Measurements from ENCODE around the gene KLF9. TPM values are rescaled to one million over a fixed set of nuclear protein-coding genes. Genes with fewer than 3 reads are reported as not detected.
A peak's percentile ranks its signal among the peaks of the same experiment; 100 is the strongest.

KLF9 gene
- polyA plus RNA-seq, 1 of the 3 experiments (the other 2 are of a cell fraction), result 5.8 TPM

GRCh38 chr9:70449461-70449860 lies 35.0 kb upstream of the KLF9 start (continued):
- TF ChIP-seq PBX3 (IDR thresholded peaks at IDR 0.05) (no peak), RFX5 (IDR thresholded peaks at IDR 0.05; ENCODE audit: low read length) (no peak), FOSL2 (IDR thresholded peaks at IDR 0.05; ENCODE audit: borderline replicate concordance, low read depth) (no peak), MEF2A (IDR thresholded peaks at IDR 0.05; ENCODE audit: borderline replicate concordance, low read depth) (no peak), FOXM1 (IDR thresholded peaks at IDR 0.05; ENCODE audit: low read depth) (no peak), REST (IDR thresholded peaks at IDR 0.05; ENCODE audit: low read depth, low read length) (no peak), GATA2 (CRISPR knock-in tag; IDR thresholded peaks at IDR 0.05) (no peak)
- TF ChIP-seq, protein P1, sequence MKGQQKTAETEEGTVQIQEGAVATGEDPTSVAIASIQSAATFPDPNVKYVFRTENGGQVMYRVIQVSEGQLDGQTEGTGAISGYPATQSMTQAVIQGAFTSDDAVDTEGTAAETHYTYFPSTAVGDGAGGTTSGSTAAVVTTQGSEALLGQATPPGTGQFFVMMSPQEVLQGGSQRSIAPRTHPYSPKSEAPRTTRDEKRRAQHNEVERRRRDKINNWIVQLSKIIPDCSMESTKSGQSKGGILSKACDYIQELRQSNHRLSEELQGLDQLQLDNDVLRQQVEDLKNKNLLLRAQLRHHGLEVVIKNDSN (IDR thresholded peaks at IDR 0.05; ENCODE audit: borderline replicate concordance, low read depth), result no peak

DNA sequence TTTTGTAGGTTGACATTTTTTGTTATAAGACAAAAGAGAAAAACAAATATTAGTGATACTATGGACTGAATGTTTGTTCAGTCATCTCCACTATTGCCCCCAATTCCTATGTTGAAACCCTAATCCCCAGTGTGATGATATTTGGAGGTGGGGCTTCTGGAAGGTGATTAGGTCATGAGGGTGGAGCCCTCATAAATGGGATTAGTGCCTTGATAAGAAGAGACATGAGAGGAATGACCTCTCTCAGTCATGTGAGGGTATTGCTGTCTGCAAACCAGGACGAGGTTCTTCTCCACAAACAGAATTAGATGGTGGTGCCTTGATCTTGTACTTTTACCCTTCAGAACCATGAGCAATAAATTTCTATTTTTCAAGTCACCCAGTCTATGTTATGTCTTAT lies 34.5 kb upstream of the KLF9 start:
- no peaks in the 10 kb centered on the region for H3K9me3 ChIP-seq
- H2AFZ ChIP-seq (ENCODE audit: low read depth), result no peak overlapping the region
- no peaks in the 10 kb centered on the region for H3K4me1 ChIP-seq (ENCODE audit: control insufficient read depth in 1 of 2, insufficient read depth in 2 of 2, low read depth in 1 of 2, low read length in 1 of 2)
- H3K4me3 ChIP-seq (ENCODE audit: low read depth in 2 of 2, low read length in 1 of 2), result no peak overlapping the region
- no peaks in the 10 kb centered on the region for H3F3A ChIP-seq (replicated peaks; ENCODE audit: insufficient read depth)
- 46% methylated on average over 1 of the region's 1 CpG for WGBS (ENCODE audit: low lambda C conversion rate)
- H3K4me2 ChIP-seq, result no peak overlapping the region
- no peaks in the 10 kb centered on the region for H3K79me2 ChIP-seq (ENCODE audit: insufficient read depth)
- no peak for DNase-seq
- no peaks in the 10 kb centered on the region for H3K36me3 ChIP-seq (replicated peaks in 1 of 2; ENCODE audit: control insufficient read depth in 1 of 2, insufficient read depth in 2 of 2, low read length in 1 of 2)
- no peak overlapping the region for H3K27ac ChIP-seq (ENCODE audit: low read depth in 2 of 2, low read length in 1 of 2)
- H4K20me1 ChIP-seq (ENCODE audit: insufficient read depth), result no peaks in the 10 kb centered on the region
- H3K27me3 ChIP-seq (ENCODE audit: insufficient read depth), result no peaks in the 10 kb centered on the region
- no peak overlapping the region for H3K9ac ChIP-seq
- no peaks in the 10 kb centered on the region for H3K9me2 ChIP-seq
- no peak for TF ChIP-seq GABPA (IDR thresholded peaks at IDR 0.05; ENCODE audit: low read depth)
- POLR2A ChIA-PET, result no interaction called here
- CTCF ChIA-PET, result no interaction called here

- H4K20me1 ChIP-seq (ENCODE audit: insufficient read depth), result no peaks in the 10 kb centered on the region
- no peaks in the 10 kb centered on the region for H3K27me3 ChIP-seq (ENCODE audit: insufficient read depth)
- H3K9ac ChIP-seq, result no peak overlapping the region
- ChIA-PET CTCF (no interaction called here), POLR2A (no interaction called here)
- H3F3A ChIP-seq (replicated peaks; ENCODE audit: insufficient read depth), result peaks cover 4% of the 10 kb centered on the region
- H3K4me1 ChIP-seq (ENCODE audit: control insufficient read depth in 1 of 2, insufficient read depth in 2 of 2, low read depth in 1 of 2, low read length in 1 of 2), result peaks cover 0 to under 1% of the 10 kb centered on the region in 2 experiments; a peak in 1 of 4 replicates
- H3K4me2 ChIP-seq, result no peak overlapping the region
- no peak overlapping the region for H2AFZ ChIP-seq (ENCODE audit: low read depth)
- no peak overlapping the region for H3K27ac ChIP-seq (ENCODE audit: low read depth in 2 of 2, low read length in 1 of 2)
- DNase-seq, result no peak
- 31% methylated on average over 1 of the region's 1 CpG for WGBS (ENCODE audit: low lambda C conversion rate)
- H3K9me3 ChIP-seq, result no peaks in the 10 kb centered on the region
- H3K79me2 ChIP-seq (ENCODE audit: insufficient read depth), result no peaks in the 10 kb centered on the region
- no peaks in the 10 kb centered on the region for H3K9me2 ChIP-seq
- no peak overlapping the region for H3K4me3 ChIP-seq (ENCODE audit: low read depth in 2 of 2, low read length in 1 of 2)
- no peaks in the 10 kb centered on the region for H3K36me3 ChIP-seq (replicated peaks in 1 of 2; ENCODE audit: control insufficient read depth in 1 of 2, insufficient read depth in 2 of 2, low read length in 1 of 2)
- TF ChIP-seq JUND (IDR thresholded peaks at IDR 0.05), result 0 out of 2 replicates have a peak, but pooled peaks have one; percentile 9
- no peak for TF ChIP-seq FOSL2 (IDR thresholded peaks at IDR 0.05; ENCODE audit: borderline replicate concordance, low read depth)
These were observed 30.4 kb upstream of the KLF9 start for GRCh38 chr9:70444904-70445303.
